HCT116 (cell line): ENCODE results near the gene COMMD10. TPM values are rescaled to one million over a fixed set of nuclear protein-coding genes. Genes with fewer than 3 reads are reported as not detected.

ENCODE experiments used
- ATAC-seq: fragments of 200-7000 bp; cut with Tn5 transposase; 2 replicates; pipeline ENCODE4 v1.9.1; 2020; ENCODE audit warnings: mild to moderate bottlenecking, moderate library complexity
- BruUV-seq: library from RNA; stranded (reverse); fragments of 400-500 nt; replicated peaks from 2 replicates; lab custom pipeline; 2021; lab: Mats Ljungman, UMichigan
- CTCF ChIA-PET: fragments of 300-600 bp; sonication (Branson Sonifier 250); formaldehyde crosslinking; loops from one replicate; lab custom pipeline; 2021; ENCODE audit warnings: antibody characterized with exemption; lab: Charles Lee
- POLR2A ChIA-PET: fragments of 300-600, 350-600 bp; sonication (Branson Sonifier 250); formaldehyde crosslinking; loops from one replicate; lab custom pipeline; 2021; ENCODE audit warnings: antibody characterized with exemption; lab: Charles Lee
- RAD21 ChIA-PET, 2 experiments: fragments of 300-600 bp; sonication (Branson Sonifier 250); formaldehyde crosslinking; loops; one replicate each; lab custom pipeline; 2023; ENCODE audit warnings: low total read pairs in 2 of 2; ENCODE audit not compliant: uncharacterized antibody in 2 of 2, unreplicated experiment in 2 of 2, low non-redundant PET in 1 of 2; lab: Charles Lee
- DNase-seq: peaks from one replicate; pipeline ENCODE4 v3.0.0-alpha.2; 2010; ENCODE audit warnings: low read depth, low spot score
- H2AFZ ChIP-seq: fragments of 200-600 bp; shearing (Covaris generic), sonication (generic); 2 replicates; pipeline ENCODE4 v1.6.1; 2017; ENCODE audit warnings: low read depth, mixed run types, mixed read lengths, antibody characterized with exemption, low read length; ENCODE audit not compliant: poor library complexity, severe bottlenecking
- H3K27ac ChIP-seq: 2 replicates; pipeline ENCODE4 v1.5.1; 2012; ENCODE audit warnings: low read depth, low read length
- H3K27me3 ChIP-seq: fragments of 200-600 bp; sonication (generic); 2 replicates; pipeline ENCODE4 v1.6.1; 2016; ENCODE audit warnings: mixed run types, low read length, mixed read lengths; ENCODE audit not compliant: insufficient read depth
- H3K36me3 ChIP-seq, 2 experiments: fragments of 200-500 bp in 1 of 2; fragments of 200-600 bp in 1 of 2; sonication (Bioruptor generic) in 1 of 2; sonication (generic) in 1 of 2; 2 replicates each; pipeline versions ENCODE4 v1.5.1 to v1.6.1; 2014 to 2016; ENCODE audit warnings: low read length in 2 of 2, inconsistent platforms in 1 of 2, mixed read lengths in 1 of 2, mixed run types in 1 of 2; ENCODE audit not compliant: insufficient read depth in 2 of 2, control insufficient read depth in 1 of 2
- H3K4me1 ChIP-seq, 2 experiments: fragments of 200-600 bp in 1 of 2; sonication (generic) in 1 of 2; 2 replicates each; pipeline versions ENCODE4 v1.5.1 to v1.6.1; 2012 to 2017; ENCODE audit warnings: low read length in 2 of 2, inconsistent platforms in 1 of 2, mild to moderate bottlenecking in 1 of 2, mixed read lengths in 1 of 2, mixed run types in 1 of 2, moderate library complexity in 1 of 2; ENCODE audit not compliant: insufficient read depth in 2 of 2, control insufficient read depth in 1 of 2
- H3K4me2 ChIP-seq: fragments of 200-600 bp; sonication (generic); 2 replicates; pipeline ENCODE4 v1.6.1; 2017; ENCODE audit warnings: mixed run types, low read length, mixed read lengths
- H3K4me3 ChIP-seq, 2 experiments: fragments of 200-600 bp in 1 of 2; sonication (generic) in 1 of 2; replicated peaks in 1 of 2; 2 replicates each; pipeline ENCODE4 v1.5.1; 2011 to 2016; ENCODE audit warnings: low read length in 2 of 2, control low read depth in 1 of 2, low read depth in 1 of 2, mild to moderate bottlenecking in 1 of 2, mixed read lengths in 1 of 2, mixed run types in 1 of 2
- H3K79me2 ChIP-seq: fragments of 200-600 bp; sonication (generic); 2 replicates; pipeline ENCODE4 v1.6.1; 2017; ENCODE audit warnings: mild to moderate bottlenecking, mixed run types, low read length, moderate library complexity, mixed read lengths; ENCODE audit not compliant: insufficient read depth
- H3K9ac ChIP-seq: fragments of 200-600 bp; sonication (generic); 2 replicates; pipeline ENCODE4 v1.6.1; 2016; ENCODE audit warnings: low read length, mixed read lengths
- H3K9me2 ChIP-seq: fragments of 200-600 bp; sonication (generic), shearing (Covaris generic); 2 replicates; pipeline ENCODE4 v1.6.1; 2017; ENCODE audit warnings: mixed run types, mild to moderate bottlenecking, moderate library complexity; ENCODE audit not compliant: insufficient read depth
- H3K9me3 ChIP-seq, 2 experiments: fragments of 200-500 bp in 1 of 2; fragments of 200-600 bp in 1 of 2; sonication (Bioruptor generic) in 1 of 2; sonication (generic) in 1 of 2; 2 replicates each; pipeline ENCODE4 v1.6.1; 2014 to 2017; ENCODE audit warnings: low read length in 2 of 2, mixed read lengths in 2 of 2, inconsistent platforms in 1 of 2, low read depth in 1 of 2, mild to moderate bottlenecking in 1 of 2, mixed run types in 1 of 2, moderate library complexity in 1 of 2; ENCODE audit not compliant: control insufficient read depth in 1 of 2, insufficient read depth in 1 of 2
- H4K20me1 ChIP-seq: fragments of 200-600 bp; sonication (generic), shearing (Covaris generic); 2 replicates; pipeline ENCODE4 v1.6.1; 2017; ENCODE audit warnings: mixed run types, mild to moderate bottlenecking, moderate library complexity; ENCODE audit not compliant: insufficient read depth
- CBX3 ChIP-seq: IDR thresholded peaks from 2 replicates; pipeline ENCODE4 v1.6.1; 2012; ENCODE audit warnings: low read depth
- MAX ChIP-seq: IDR thresholded peaks from 2 replicates; pipeline ENCODE4 v1.6.1; 2012
- RAD21 ChIP-seq: IDR thresholded peaks from 2 replicates; pipeline ENCODE4 v1.6.1; 2012; ENCODE audit warnings: low read depth, mild to moderate bottlenecking
- intact Hi-C: fragments of 100-400 bp; cut with micrococcal nuclease; formaldehyde crosslinking; loops from 2 replicates; pipeline ENCODE4 v1.10.0; 2022
- total RNA-seq: library from RNA; stranded (reverse); gene quantifications from one replicate; pipeline ENCODE4 v1.2.1, GENCODE V29; 2021; ENCODE audit not compliant: unreplicated experiment

Gene COMMD10
- total RNA-seq, 1 experiment from 2014 or later: 35.3 TPM

- no peaks in the 10 kb centered on the region for H3K9me2 ChIP-seq
- no peaks in the 10 kb centered on the region for H3K27me3 ChIP-seq
- H3K4me2 ChIP-seq: no peak overlapping the region
- DNase-seq (no peak), ATAC-seq (no peak)
- ChIA-PET RAD21 (no interaction called here), POLR2A (no interaction called here), CTCF (no interaction called here)
- H3K4me1 ChIP-seq: peaks cover 8 to 18% of the 10 kb centered on the region in 2 experiments; a peak in 3 of 4 replicates
- H3K79me2 ChIP-seq: no peaks in the 10 kb centered on the region
- BruUV-seq: no TSS peak
- H3K36me3 ChIP-seq: no peaks in the 10 kb centered on the region
- TF ChIP-seq CBX3 (peak; percentile 51; the same call in 1 of the 2 replicates), MAX (no peak)
- intact Hi-C loops: no loop called here
- H4K20me1 ChIP-seq: no peaks in the 10 kb centered on the region
- no peak overlapping the region for H3K27ac ChIP-seq
- H3K9me3 ChIP-seq: 0 out of 4 replicates have a peak, but pooled peaks cover 0 to 6% of the 10 kb centered on the region in 2 experiments
- H3K9ac ChIP-seq: no peak overlapping the region
- no peak overlapping the region for H2AFZ ChIP-seq
- H3K4me3 ChIP-seq: no peak overlapping the region
These were observed 89.3 kb downstream of the COMMD10 start for GRCh38 chr5:116174111-116174510.

- no peak overlapping the region for H2AFZ ChIP-seq
- no peaks in the 10 kb centered on the region for H4K20me1 ChIP-seq
- H3K4me2 ChIP-seq: peak overlapping the region; percentile 52
- TF ChIP-seq RAD21: no peak
- TF ChIP-seq MAX: 0 out of 2 replicates have a peak, but pooled peaks have one; percentile 46
- TF ChIP-seq, all 23 proteins: peak for 1
- CTCF ChIA-PET: no interaction called here
- POLR2A ChIA-PET: no interaction called here
- ATAC-seq: peak; percentile 84
- peaks cover 8 to 18% of the 10 kb centered on the region in 2 experiments; a peak in 3 of 4 replicates for H3K4me1 ChIP-seq
- BruUV-seq: no TSS peak
- 0 out of 4 replicates have a peak, but pooled peaks cover 0 to 6% of the 10 kb centered on the region in 2 experiments for H3K9me3 ChIP-seq
- no peak overlapping the region; the same call in 1 of the 2 replicates for H3K27ac ChIP-seq
- RAD21 ChIA-PET: no interaction called here
- peak overlapping the region in 1 of 2 experiments; percentile 19; a peak in 2 of 4 replicates for H3K4me3 ChIP-seq
- H3K27me3 ChIP-seq: no peaks in the 10 kb centered on the region
- 0 out of 2 replicates have a peak, but pooled peaks cover 3% of the 10 kb centered on the region for H3K79me2 ChIP-seq
- H3K9ac ChIP-seq: no peak overlapping the region
- intact Hi-C loops: no loop called here
- no peaks in the 10 kb centered on the region for H3K36me3 ChIP-seq
- peak; percentile 23 for DNase-seq
- no peaks in the 10 kb centered on the region for H3K9me2 ChIP-seq
These were observed 91.3 kb downstream of the COMMD10 start for GRCh38 chr5:116176121-116176520.
